ENCODE measurements around the gene NFATC3. TPM values are rescaled to one million over a fixed set of nuclear protein-coding genes. Genes with fewer than 3 reads are reported as not detected.

The NFATC3 gene
- total and polyA plus RNA-seq, 12 donors, result 6.3 to 32.9 (median 23.4) TPM

- TF ChIP-seq CTCF (IDR thresholded peaks at IDR 0.05), result peak in 8 of 9 donors; percentile 27 to 67 (median 45)
- peak in 7 of 8 donors; percentile 55 to 82 (median 62) for ATAC-seq
- intact Hi-C loops (cut with DNase I), result loop anchor here in 8 of 10 donors (2.0 to 10.0 kb wide), 6 partner anchors 51 to 135 kb away; no protein-coding TSS in a partner anchor
- Histone ChIP-seq H3K27ac (peak overlapping the region in 2 of 10 donors; percentile 22 to 54), H3K27me3 (no peaks in the 10 kb centered on the region), H3K4me1 (peaks cover 0 to 77% (median 56%) of the 10 kb centered on the region in 9 donors), H3K36me3 (peaks cover 0 to 7% (median 0%) of the 10 kb centered on the region in 9 donors), H3K4me3 (no peak overlapping the region), H3K9me3 (no peaks in the 10 kb centered on the region)
- DNase-seq, result no peak
- 66 to 75% methylated on average over 5 of the region's 5 CpGs for WGBS, 2 donors
Observed at GRCh38 chr16:68093816-68094613, 8.8 kb downstream of the NFATC3 start.

- TF ChIP-seq CTCF (IDR thresholded peaks at IDR 0.05), result no peak
- intact Hi-C loops (cut with DNase I), result loop anchor here in 8 of 10 donors (2.0 to 10.0 kb wide), 6 partner anchors 50 to 134 kb away; no protein-coding TSS in a partner anchor
- H3K27me3 ChIP-seq, result no peaks in the 10 kb centered on the region
- no peak for DNase-seq
- no peaks in the 10 kb centered on the region for H3K9me3 ChIP-seq
- ATAC-seq, result no peak
- 74 to 77% methylated on average over 4 of the region's 4 CpGs for WGBS, 2 donors
- peaks cover 0 to 73% (median 51%) of the 10 kb centered on the region in 9 donors for H3K4me1 ChIP-seq
- H3K4me3 ChIP-seq, result no peak overlapping the region
- peaks cover 0 to 7% (median 0%) of the 10 kb centered on the region in 9 donors for H3K36me3 ChIP-seq
- peak overlapping the region in 3 of 10 donors; percentile 22 to 54 (median 31) for H3K27ac ChIP-seq
Observed at GRCh38 chr16:68094614-68094934, 9.4 kb downstream of the NFATC3 start.

- Histone ChIP-seq H3K9me3 (no peaks in the 10 kb centered on the region), H3K4me1 (peaks cover 0 to 62% (median 35%) of the 10 kb centered on the region in 9 donors), H3K4me3 (no peak overlapping the region), H3K36me3 (peaks cover 0 to 7% (median 0%) of the 10 kb centered on the region in 9 donors), H3K27me3 (no peaks in the 10 kb centered on the region), H3K27ac (no peak overlapping the region)
- WGBS, 2 donors, result 89 to 97% methylated on average over 2 of the region's 2 CpGs
- no peak for TF ChIP-seq CTCF (IDR thresholded peaks at IDR 0.05)
- DNase-seq (no peak), ATAC-seq (no peak)
- intact Hi-C loops (cut with DNase I), result loop anchor here in 3 of 10 donors (10.0 kb wide), 3 partner anchors 48 to 128 kb away; no protein-coding TSS in a partner anchor
Observed at GRCh38 chr16:68096491-68096890, 11.3 kb downstream of the NFATC3 start.

- Histone ChIP-seq H3K4me1 (peaks cover 0 to 56% (median 29%) of the 10 kb centered on the region in 9 donors), H3K4me3 (no peak overlapping the region), H3K27ac (no peak overlapping the region), H3K27me3 (no peaks in the 10 kb centered on the region), H3K36me3 (peaks cover 0 to 7% (median 0%) of the 10 kb centered on the region in 9 donors), H3K9me3 (no peaks in the 10 kb centered on the region)
- no peak for ATAC-seq
- DNase-seq, result no peak
- TF ChIP-seq CTCF (IDR thresholded peaks at IDR 0.05), result no peak
- intact Hi-C loops (cut with DNase I), result loop anchor here in 3 of 10 donors (10.0 kb wide), 3 partner anchors 48 to 128 kb away; no protein-coding TSS in a partner anchor
Observed at GRCh38 chr16:68097088-68097487, 11.9 kb downstream of the NFATC3 start.

Data from heart right ventricle (tissue), 16 donors.